Activated T-cell treated with anti-CD3 and anti-CD28 coated beads, Interleukin-2, amount 50 U/mL, for 72 hours (primary cell): ENCODE data around the gene CNIH1. TPM values are rescaled to one million over a fixed set of nuclear protein-coding genes. Genes with fewer than 3 reads are reported as not detected.
"Not testable (repeated sequence)": the region's sequence is repeated elsewhere in the genome, so short reads cannot be mapped to it uniquely, and the experiment has no call there.

Experiments
- ATAC-seq, 2 donors: fragments of 150-1000 bp; cut with Tn5 transposase; replicated peaks in 1 of 2; 2 replicates each; pipeline ENCODE4 v1.10.0; 2021; ENCODE audit warnings: moderate library complexity in 2 of 2, mild to moderate bottlenecking in 1 of 2
- DNase-seq, 2 donors: peaks; one replicate each; pipeline ENCODE4 v3.0.0; 2021 to 2022; ENCODE audit warnings: mixed read lengths in 1 of 2
- H3K27ac Mint-ChIP-seq: one replicate; pipeline ENCODE4 v1.8.0; 2022; ENCODE audit warnings: mild to moderate bottlenecking, moderate library complexity, mixed read lengths
- H3K27me3 Mint-ChIP-seq: one replicate; pipeline ENCODE4 v1.8.0; 2022; ENCODE audit warnings: low read depth, mixed read lengths
- H3K36me3 Mint-ChIP-seq, 2 donors: one replicate each; pipeline ENCODE4 v1.8.0; 2022; ENCODE audit warnings: mixed read lengths in 2 of 2, mild to moderate bottlenecking in 1 of 2; ENCODE audit not compliant: insufficient read depth in 2 of 2
- H3K4me1 Mint-ChIP-seq: one replicate; pipeline ENCODE4 v1.8.0; 2022; ENCODE audit warnings: low read depth, mixed read lengths
- H3K4me3 Mint-ChIP-seq, 2 donors: one replicate each; pipeline ENCODE4 v1.8.0; 2022; ENCODE audit warnings: mild to moderate bottlenecking in 2 of 2, mixed read lengths in 2 of 2, moderate library complexity in 2 of 2
- H3K9me3 Mint-ChIP-seq, 2 donors: one replicate each; pipeline ENCODE4 v1.8.0; 2022; ENCODE audit warnings: mixed read lengths in 2 of 2
- total RNA-seq, 2 donors: library from RNA; stranded (reverse); gene quantifications; one replicate each; pipeline ENCODE4 v1.2.3, GENCODE V29; 2022

CNIH1 gene
- total RNA-seq, 2 donors from 2014 or later = 86.7 to 92.2 TPM

DNA sequence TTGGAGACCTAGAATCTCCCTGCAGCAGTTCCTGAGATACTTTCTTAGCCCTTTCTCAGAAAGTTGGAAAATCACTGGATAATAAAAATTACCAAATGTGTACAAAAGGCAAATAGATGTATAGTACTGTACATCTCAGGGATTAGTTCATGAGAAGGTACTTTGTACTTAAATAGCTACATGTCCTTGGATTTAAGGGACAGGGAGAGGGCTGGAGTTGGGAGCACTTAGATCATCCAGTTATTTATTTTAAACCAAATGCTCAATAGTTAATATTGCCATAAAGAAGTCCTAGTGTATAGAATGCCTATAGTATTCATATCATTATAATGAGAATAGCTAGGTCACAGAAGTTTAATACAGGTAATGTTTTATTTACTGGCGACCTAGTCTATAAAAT lies 31.0 kb downstream of the CNIH1 start:
- H3K27me3 Mint-ChIP-seq = no peaks in the 10 kb centered on the region
- no peak for DNase-seq

DNA sequence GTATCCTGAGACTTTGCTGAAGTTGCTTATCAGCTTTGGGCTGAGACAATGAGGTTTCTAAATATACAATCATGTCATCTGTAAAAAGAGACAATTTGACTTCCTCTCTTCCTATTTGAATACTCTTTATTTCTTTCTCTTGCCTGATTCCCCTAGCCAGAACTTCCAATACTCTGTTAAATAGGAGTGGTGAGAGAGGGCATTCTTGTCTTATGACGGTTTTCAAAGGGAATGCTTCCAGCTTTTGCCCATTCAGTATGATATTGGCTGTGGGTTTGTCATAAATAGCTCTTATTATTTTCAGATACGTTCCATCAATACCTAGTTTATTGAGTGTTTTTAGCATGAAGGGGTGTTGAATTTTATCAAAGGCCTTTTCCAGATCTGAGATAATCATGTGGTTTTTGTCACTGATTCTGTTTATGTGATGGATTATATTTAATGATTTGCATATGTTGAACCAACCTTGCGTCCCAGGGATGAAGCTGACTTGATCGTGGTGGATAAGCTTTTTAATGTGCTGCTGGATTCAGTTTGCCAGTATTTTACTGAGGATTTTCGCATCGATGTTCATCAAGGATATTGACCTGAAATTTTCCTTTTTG lies 37.7 kb downstream of the CNIH1 start:
- Mint-ChIP-seq H3K4me1 (peaks cover 24% of the 10 kb centered on the region), H3K27ac (peak overlapping the region; percentile 55), H3K36me3 (peaks cover 22 to 62% of the 10 kb centered on the region in 2 donors)
- not testable (repeated sequence) for ATAC-seq, H3K4me3 Mint-ChIP-seq, H3K9me3 Mint-ChIP-seq, H3K27me3 Mint-ChIP-seq, DNase-seq

More for the DNA sequence above, 31.0 kb downstream of the CNIH1 start:
- Mint-ChIP-seq H3K27ac (no peak overlapping the region), H3K36me3 (peaks cover 20 to 42% of the 10 kb centered on the region in 2 donors), H3K4me1 (peaks cover 6% of the 10 kb centered on the region), H3K9me3 (no peaks in the 10 kb centered on the region), H3K4me3 (no peak overlapping the region)
- no peak for ATAC-seq

DNA sequence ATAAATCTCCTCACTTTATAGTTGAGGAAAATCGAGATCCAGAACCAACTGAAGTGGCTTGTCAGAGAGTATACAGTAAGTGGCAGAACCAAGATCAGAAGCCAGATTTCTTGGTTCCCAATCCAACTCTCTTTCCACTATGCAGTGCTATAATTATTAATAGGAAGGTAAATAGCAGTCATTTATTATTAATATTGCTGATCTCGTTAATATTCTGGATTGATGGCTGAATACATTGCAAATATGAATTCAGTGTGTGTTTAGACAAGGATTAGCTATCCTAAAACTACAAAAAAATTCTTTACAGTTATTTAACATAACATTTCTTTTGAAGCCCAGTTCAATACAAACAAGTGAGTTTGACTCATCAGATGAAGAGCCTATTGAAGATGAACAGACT lies 41.6 kb downstream of the CNIH1 start:
- Mint-ChIP-seq H3K9me3 (peaks cover 2 to 3% of the 10 kb centered on the region in 2 donors), H3K4me3 (peak overlapping the region; percentile 88 to 90), H3K4me1 (peaks cover 27% of the 10 kb centered on the region), H3K27me3 (no peaks in the 10 kb centered on the region), H3K27ac (no peak overlapping the region), H3K36me3 (peaks cover 10 to 36% of the 10 kb centered on the region in 2 donors)
- no peak for ATAC-seq
- DNase-seq = no peak

DNA sequence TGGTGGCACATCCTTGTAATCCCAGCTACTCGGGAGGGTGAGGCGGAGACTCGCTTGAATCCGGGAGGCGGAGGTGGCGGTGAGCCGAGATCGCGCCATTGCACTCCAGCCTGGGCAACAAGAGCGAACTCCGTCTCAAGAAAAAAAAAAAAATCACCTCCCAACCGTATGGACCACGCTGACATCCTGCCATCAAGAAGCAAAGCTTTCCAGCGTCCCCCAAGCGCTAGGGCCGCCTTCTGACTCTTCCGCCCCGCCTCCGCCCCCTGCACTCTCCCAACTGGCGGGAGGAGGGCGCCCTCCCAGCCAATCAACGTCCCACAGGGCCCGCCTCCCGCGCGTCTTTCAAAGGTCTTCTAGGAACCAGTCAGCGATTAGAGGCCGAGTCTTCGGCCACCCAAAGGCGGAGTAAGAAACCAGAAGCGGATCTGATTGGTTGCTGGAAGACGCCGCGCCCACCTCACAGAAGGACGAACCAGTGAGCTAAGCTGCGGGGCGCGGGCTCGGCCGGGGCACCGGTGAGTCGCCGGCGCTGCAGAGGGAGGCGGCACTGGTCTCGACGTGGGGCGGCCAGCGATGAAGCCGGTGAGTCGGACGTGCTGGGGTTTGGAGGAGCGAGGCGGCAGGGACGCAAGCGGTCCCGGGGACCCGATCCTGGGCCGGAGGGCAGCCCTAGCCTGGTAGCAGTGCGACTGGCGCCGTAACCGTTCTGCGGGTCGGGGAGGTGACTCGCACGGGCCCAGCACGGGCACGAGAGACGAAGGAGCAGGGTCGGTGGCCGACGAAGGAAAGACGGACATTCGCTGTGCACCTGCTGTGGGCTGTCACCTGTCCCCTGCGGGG lies 44.5 kb downstream of the CNIH1 start, which contains the start of gene CDKN3:
TSS of gene CDKN3 (plus strand) at position 515 of the 843 bp plus-strand sequence. CDS start at position 577, 62 bp downstream.
- H3K36me3 Mint-ChIP-seq = peaks cover 0 to 10% of the 10 kb centered on the region in 2 donors
- H3K4me1 Mint-ChIP-seq = peaks cover 27% of the 10 kb centered on the region
- peak within 1 kb of the TSS; percentile 88 to 90 for H3K4me3 Mint-ChIP-seq
- no peaks in the 10 kb centered on the region for H3K27me3 Mint-ChIP-seq
- ATAC-seq (peak; percentile 95 to 96), DNase-seq (peak; percentile 98)
- H3K9me3 Mint-ChIP-seq = no peaks in the 10 kb centered on the region
- peak within 1 kb of the TSS; percentile 68 for H3K27ac Mint-ChIP-seq

DNA sequence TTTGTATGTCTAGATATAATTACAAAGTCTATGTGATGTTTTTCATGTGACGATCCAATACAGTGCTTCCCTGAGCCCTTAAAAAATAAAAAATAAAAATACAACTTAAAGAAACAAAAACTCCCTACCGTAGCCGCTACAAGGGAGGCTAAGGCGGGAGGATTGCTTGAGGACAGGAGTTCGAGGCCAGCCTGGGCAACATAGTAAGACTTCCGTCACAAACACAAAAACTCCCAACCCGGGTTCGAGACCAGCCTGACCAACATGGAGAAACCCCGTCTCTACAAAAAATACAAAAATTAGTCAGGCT lies 45.0 kb downstream of the CNIH1 start:
- no peaks in the 10 kb centered on the region for H3K9me3 Mint-ChIP-seq
- H3K27me3 Mint-ChIP-seq = no peaks in the 10 kb centered on the region
- peak overlapping the region; percentile 88 to 90 for H3K4me3 Mint-ChIP-seq
- ATAC-seq (no peak), DNase-seq (no peak)
- peaks cover 0 to 7% of the 10 kb centered on the region in 2 donors for H3K36me3 Mint-ChIP-seq
- peak overlapping the region; percentile 5 for H3K27ac Mint-ChIP-seq
- H3K4me1 Mint-ChIP-seq = peaks cover 27% of the 10 kb centered on the region

DNA sequence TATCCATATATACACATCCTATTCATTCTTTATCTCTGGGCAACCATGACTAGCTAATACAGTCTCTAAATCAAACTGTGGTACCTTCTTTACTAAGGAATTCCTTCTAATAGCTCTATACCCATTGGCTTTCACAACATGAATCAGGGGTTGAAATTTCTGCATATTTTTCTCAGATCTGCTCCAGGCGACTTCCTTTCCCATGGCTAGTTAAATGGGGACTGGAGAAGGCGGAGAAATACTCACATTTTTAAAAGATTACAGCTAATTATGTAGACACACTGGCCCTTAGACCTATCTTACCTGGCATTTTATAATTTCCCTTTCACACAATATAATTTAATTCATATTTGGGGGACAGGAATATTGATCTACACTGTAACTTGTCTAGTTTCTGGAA lies 45.5 kb downstream of the CNIH1 start:
- Mint-ChIP-seq H3K27ac (no peak overlapping the region), H3K4me3 (no peak overlapping the region), H3K9me3 (no peaks in the 10 kb centered on the region)

DNA sequence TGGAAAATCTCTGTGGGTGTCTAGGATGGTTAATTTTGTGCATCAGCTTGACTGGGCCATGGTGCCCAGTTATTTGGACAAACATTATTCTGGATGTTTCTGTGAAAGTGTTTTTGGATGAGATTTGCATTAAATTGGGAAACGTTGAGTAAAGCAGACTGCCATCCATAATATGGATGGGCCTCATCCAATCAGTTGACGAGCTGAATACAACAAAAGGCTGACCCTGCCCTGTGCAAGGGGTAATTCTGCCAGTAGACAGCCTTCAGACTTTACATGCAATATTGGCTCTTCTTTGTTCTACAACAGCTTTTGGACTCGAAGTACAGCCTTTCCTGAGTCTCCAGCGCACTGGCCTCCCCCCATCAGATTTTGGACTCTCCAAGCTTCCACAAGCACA lies 45.9 kb downstream of the CNIH1 start:
- DNase-seq = no peak
- H3K9me3 Mint-ChIP-seq = no peaks in the 10 kb centered on the region
- H3K27me3 Mint-ChIP-seq = no peaks in the 10 kb centered on the region
- no peak for ATAC-seq
- peaks cover 0 to 7% of the 10 kb centered on the region in 2 donors for H3K36me3 Mint-ChIP-seq
- H3K4me3 Mint-ChIP-seq = no peak overlapping the region
- peaks cover 27% of the 10 kb centered on the region for H3K4me1 Mint-ChIP-seq
- no peak overlapping the region for H3K27ac Mint-ChIP-seq

More for the DNA sequence above, 45.5 kb downstream of the CNIH1 start:
- Mint-ChIP-seq H3K4me1 (peaks cover 27% of the 10 kb centered on the region), H3K27me3 (no peaks in the 10 kb centered on the region), H3K36me3 (peaks cover 0 to 7% of the 10 kb centered on the region in 2 donors)
- no peak for ATAC-seq
- DNase-seq = no peak

DNA sequence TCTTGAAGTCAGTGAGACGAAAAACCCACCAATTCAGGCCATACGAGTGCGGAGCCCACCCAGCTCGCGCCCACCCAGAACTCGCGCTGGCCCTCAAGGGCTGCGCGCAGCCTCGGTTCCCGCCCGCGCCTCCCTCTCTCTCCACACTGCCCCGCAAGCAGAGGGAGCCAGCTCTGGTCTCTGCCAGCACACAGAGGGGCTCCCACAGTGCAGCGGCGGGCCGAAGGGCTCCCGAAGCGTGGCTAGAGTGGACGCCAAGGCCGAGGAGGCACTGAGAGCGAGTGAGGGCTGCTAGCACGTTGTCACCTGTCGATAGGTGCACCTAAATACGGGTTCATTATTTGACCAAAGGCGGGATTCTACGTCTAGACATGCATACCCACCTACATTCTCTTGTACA lies 46.6 kb downstream of the CNIH1 start:
- no peak overlapping the region for H3K4me3 Mint-ChIP-seq

DNA sequence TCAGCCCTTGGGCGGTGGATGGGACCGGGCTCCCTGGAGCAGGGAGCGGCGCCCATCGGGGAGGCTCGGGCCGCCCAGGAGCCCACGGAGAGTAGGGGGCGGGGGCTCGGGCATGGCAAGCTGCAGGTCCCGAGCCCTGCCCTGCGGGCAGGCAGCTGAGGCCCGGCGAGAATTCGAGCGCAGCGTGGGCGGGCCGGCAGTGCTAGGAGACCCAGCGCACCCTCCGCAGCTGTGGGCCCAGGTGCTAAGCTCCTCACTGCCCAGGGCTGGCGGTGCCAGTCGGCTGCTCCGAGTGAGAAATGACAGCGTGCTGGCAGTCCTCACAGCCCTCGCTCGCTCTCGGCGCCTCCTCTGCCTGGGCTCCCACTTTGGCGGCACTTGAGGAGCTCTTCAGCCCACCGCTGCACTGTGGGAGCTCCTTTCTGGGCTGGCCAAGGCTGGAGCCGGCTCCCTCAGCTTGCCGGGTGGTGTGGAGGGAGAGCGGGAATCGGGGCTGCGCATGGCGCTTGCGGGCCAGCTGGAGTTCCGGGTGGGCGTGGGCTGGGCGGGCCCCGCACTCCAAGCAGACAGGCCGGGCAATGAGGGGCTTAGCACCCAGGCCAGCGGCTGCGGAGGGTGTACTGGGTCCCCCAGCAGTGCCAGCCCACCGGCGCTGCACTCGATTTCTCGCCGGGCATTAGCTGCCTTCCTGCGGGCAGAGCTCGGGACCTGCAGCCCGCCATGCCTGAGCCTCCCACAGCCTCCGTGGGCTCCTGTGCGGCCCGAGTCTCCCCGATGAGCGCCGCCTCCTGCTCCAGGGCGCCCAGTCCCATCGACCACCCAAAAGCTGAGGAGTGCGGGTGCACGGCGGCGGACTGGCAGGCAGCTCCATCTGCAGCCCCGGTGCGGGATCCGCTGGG lies 47.9 kb downstream of the CNIH1 start:
- H3K4me3 Mint-ChIP-seq, H3K27ac Mint-ChIP-seq, DNase-seq, H3K27me3 Mint-ChIP-seq, H3K36me3 Mint-ChIP-seq, ATAC-seq, H3K9me3 Mint-ChIP-seq: not testable (repeated sequence)
- peaks cover 11% of the 10 kb centered on the region for H3K4me1 Mint-ChIP-seq

More for the DNA sequence above, 46.6 kb downstream of the CNIH1 start:
- Mint-ChIP-seq H3K4me1 (peaks cover 25% of the 10 kb centered on the region), H3K36me3 (peaks cover 0 to 7% of the 10 kb centered on the region in 2 donors), H3K9me3 (no peaks in the 10 kb centered on the region), H3K27me3 (no peaks in the 10 kb centered on the region), H3K27ac (no peak overlapping the region)
- DNase-seq (no peak), ATAC-seq (no peak)

DNA sequence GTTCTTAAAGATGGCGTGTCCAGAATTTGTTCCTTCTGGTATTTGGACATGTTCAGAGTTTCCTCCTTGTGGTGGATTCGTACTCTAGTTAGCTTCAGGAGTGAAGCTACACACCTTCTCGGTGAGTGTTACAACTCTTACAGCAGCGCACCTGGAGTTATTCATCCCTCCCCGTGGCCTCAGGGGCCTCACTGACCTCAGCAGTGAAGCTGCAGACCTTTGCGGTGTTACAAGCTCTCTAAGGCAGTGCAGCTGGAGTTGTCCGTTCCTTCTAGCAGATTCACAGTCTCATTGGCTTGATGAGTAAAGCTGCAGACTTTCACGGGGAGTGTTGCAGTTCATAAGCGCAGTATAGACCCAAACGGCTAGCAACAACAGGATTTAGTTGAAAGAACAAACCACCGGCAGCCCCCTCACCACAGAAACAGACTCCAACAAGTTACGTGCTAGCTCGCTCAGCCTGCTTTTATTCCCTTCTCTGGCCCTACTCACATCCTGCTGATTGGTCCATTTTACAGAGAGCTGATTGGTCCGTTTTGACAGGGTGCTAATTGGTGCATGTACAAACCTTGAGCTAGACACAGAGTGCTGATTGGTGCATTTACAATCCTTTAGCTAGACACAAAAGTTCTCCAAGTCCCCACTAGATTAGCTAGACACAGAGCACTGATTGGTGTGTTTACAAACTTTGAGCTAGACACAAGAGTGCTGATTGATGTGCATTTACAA lies 48.9 kb downstream of the CNIH1 start:
- Mint-ChIP-seq H3K27me3 (peaks cover 9% of the 10 kb centered on the region), H3K9me3 (no peaks in the 10 kb centered on the region), H3K36me3 (peaks cover 0 to 2% of the 10 kb centered on the region in 2 donors), H3K27ac (no peak overlapping the region), H3K4me1 (peaks cover 2% of the 10 kb centered on the region), H3K4me3 (no peak overlapping the region)
- ATAC-seq = no peak
- no peak for DNase-seq

DNA sequence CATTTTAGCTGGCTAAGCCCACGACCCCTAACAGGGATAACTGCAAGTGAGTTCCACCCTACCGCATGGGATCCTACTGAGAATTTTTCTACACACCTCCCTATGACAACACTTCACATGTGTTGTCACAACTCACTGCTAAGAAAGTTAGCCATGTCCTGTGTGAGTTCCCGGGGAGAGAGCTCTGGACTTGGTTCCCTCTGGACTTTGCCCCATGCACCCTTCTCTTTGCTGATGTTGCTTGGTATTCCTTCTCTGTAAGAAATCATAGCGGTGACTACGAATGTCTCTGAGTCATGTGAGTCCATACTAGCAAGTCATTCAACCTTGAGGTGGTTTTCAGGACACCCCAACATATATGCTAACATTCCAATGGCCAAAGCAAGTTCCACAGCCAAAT lies 53.8 kb downstream of the CNIH1 start:
- no peak overlapping the region for H3K27ac Mint-ChIP-seq
- peaks cover 15% of the 10 kb centered on the region for H3K27me3 Mint-ChIP-seq
- no peaks in the 10 kb centered on the region for H3K36me3 Mint-ChIP-seq
- DNase-seq (no peak), ATAC-seq (no peak)
- H3K4me3 Mint-ChIP-seq = no peak overlapping the region
- no peaks in the 10 kb centered on the region for H3K9me3 Mint-ChIP-seq
- no peaks in the 10 kb centered on the region for H3K4me1 Mint-ChIP-seq

DNA sequence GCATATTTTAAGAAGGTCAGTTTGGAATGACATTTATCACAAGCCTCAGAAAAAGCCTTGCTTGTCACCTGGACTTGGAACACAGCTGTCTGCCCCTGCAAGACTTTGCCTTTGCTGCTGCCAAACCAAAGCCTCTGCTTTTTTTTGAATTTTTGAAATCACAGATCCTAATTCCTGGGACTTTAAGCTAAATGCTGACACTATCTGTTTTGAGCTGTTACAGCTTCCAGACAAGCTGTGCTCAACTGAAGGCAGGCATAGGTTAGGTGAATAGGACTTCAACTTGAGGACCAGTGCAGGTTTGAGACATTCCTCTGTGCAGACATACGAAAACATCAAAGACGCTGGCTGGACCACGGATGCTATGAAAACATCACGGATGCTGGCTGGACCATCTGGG lies 55.6 kb downstream of the CNIH1 start:
- ATAC-seq (no peak), DNase-seq (no peak)
- Mint-ChIP-seq H3K27ac (no peak overlapping the region), H3K4me3 (no peak overlapping the region), H3K36me3 (no peaks in the 10 kb centered on the region), H3K27me3 (peaks cover 15% of the 10 kb centered on the region), H3K9me3 (no peaks in the 10 kb centered on the region), H3K4me1 (no peaks in the 10 kb centered on the region)
